ENCODE measurements around the gene IER5.
A peak's percentile ranks its signal among the peaks of the same experiment; 100 is the strongest.

The IER5 gene

GRCh38 chr1:181075766-181076350, 12.6 kb upstream of the IER5 start:
- no peak overlapping the region for H3K4me3 ChIP-seq (ENCODE audit: low read depth, low read length)
- no peak for DNase-seq (ENCODE audit: low read depth)

DNA sequence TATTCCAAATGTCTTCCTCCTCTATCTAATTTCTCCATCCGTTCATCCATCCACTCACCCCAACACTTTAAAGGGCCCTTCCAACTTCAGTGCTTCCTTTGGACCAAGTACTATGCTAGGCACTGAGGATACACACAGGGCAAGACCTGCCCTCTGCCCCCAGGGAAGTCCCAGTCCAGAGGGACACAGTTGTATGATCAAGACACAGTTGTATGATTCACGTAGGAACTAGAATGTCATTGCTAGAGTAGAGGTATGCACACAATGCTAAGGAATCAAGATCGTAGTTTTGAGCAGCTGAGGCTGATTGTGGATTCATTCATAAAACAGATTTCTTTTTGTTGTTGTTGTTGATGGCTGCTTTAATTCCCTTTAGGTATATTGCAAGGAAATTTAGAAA, 11.6 kb upstream of the IER5 start:
- DNase-seq (ENCODE audit: low read depth): no peak
- H3K4me3 ChIP-seq (ENCODE audit: low read depth, low read length): no peak overlapping the region

DNA sequence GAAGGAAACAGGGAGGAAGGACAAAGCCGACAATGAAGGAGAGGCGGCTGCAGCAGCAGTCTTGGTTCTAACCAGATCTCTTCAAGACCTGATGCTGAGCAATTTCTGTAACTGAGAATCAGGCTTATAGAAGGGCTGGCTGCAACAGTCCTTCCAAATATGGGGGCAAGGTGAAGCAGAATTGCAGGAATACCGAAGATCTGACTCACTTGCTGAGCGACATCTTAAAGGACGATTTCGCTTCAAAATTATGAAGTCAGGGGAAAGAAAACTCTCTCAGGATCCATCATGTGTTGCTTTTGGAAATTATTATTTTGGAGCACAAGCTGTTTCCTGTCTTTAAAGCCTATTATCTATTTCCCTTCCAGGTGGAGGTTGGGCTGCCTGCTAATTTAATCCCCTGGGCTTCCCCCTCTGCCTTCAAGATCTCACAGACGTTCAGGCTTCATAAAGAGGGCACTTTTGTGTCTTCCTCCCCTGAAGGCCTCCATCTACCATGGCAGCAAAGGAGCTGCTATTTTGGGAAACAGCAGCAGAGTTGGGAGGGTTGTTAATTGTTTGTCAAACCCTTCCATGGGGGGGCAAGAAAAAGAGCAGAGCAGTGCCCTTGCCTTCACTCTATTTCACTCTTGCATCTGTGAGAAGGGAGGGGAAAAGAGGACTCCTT, 10.8 kb upstream of the IER5 start:
- H3K4me3 ChIP-seq (ENCODE audit: low read depth, low read length): no peak overlapping the region
- DNase-seq (ENCODE audit: low read depth): no peak

GRCh38 chr1:181079382-181079781, 9.1 kb upstream of the IER5 start:
- no peak for DNase-seq (ENCODE audit: low read depth)
- H3K4me3 ChIP-seq (ENCODE audit: low read depth, low read length): no peak overlapping the region

GRCh38 chr1:181079920-181080319, 8.6 kb upstream of the IER5 start:
- DNase-seq (ENCODE audit: low read depth): no peak
- no peak overlapping the region for H3K4me3 ChIP-seq (ENCODE audit: low read depth, low read length)

- no peak overlapping the region for H3K4me3 ChIP-seq (ENCODE audit: low read depth, low read length)
- no peak for DNase-seq (ENCODE audit: low read depth)
These were observed 7.9 kb upstream of the IER5 start for GRCh38 chr1:181080556-181080955.

DNA sequence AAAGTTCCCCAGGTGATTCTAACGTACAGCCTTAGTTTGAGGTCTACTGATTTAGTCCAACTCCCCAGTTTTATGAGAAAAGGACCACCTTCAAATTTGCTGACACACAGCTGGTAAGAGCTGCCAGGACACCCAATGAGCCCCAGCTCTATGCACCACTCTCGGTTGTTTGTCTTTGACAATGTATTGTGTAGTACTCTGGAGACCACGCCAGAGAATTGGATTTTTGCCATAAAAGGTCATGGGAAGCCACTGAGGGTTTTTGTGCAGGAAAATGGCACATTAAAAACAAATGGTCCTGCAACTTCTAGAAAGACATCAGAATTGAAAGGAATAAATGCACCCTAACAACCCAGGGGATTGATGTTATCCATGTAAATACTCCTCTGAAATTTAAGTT, 7.1 kb upstream of the IER5 start:
- H3K4me3 ChIP-seq (ENCODE audit: low read depth, low read length): no peak overlapping the region
- DNase-seq (ENCODE audit: low read depth): no peak

DNA sequence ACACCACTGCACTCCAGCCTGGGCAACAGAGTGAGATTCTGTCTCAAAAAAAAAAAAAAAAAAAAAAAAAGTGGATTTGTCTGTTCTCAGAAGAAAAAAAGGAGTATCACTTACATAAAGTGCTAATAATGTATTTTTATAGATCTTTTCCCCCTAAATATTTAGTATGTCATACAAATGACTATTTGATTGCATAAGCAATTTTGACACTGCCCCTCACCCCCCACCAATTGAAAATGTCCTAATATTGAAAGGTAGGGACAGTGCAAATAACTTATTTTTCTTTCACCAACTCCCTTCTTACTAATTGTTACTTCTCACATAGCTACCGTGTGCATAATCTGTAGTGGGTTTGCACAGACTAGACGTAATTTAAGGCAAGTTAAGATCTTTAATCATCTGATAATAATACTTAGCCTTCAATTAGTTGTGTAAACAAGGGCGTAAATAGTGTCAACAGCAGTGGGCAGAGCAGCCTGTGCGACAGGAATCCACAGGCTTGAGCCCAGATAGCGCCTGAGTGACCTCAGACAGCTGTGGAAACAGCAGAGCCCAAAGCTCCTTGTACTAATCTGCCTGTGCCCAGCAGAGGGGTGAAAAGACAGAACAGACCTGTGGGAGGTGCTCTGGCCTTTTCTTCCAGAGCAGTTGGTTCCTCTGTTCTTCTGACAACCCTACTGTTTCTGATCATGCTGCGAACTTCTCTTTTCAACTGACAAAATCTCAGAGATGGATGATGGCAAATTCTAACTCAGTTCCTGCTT, 4.5 kb upstream of the IER5 start:
- no peak for DNase-seq (ENCODE audit: low read depth)
- H3K4me3 ChIP-seq (ENCODE audit: low read depth, low read length): no peak overlapping the region

- H3K4me3 ChIP-seq (ENCODE audit: low read depth, low read length): no peak overlapping the region
- DNase-seq (ENCODE audit: low read depth): no peak
These were observed 3.9 kb upstream of the IER5 start for GRCh38 chr1:181084606-181084969.

GRCh38 chr1:181086091-181086490, 2.4 kb upstream of the IER5 start:
- DNase-seq (ENCODE audit: low read depth): no peak
- no peak overlapping the region for H3K4me3 ChIP-seq (ENCODE audit: low read depth, low read length)

DNA sequence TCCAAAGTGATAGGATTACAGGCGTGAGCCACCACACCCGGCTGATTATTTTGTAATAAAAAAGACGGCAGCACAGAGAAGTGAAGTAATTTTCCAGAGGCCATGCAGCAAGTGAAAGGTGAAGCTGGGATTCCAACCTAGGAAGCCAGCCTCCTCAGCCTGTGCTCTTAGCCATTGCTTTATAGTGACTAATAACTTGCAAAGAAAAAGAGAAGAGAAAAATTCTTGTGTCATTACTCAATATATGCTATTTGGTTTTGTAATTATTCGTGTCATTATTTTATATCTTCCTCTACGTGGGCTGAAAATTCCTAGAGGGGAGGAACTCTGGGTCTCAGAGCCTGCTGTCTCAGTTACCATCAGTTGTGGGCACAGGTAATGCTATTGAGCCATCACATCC, 1.6 kb upstream of the IER5 start:
- H3K4me3 ChIP-seq (ENCODE audit: low read depth, low read length): no peak overlapping the region
- DNase-seq (ENCODE audit: low read depth): no peak

DNA sequence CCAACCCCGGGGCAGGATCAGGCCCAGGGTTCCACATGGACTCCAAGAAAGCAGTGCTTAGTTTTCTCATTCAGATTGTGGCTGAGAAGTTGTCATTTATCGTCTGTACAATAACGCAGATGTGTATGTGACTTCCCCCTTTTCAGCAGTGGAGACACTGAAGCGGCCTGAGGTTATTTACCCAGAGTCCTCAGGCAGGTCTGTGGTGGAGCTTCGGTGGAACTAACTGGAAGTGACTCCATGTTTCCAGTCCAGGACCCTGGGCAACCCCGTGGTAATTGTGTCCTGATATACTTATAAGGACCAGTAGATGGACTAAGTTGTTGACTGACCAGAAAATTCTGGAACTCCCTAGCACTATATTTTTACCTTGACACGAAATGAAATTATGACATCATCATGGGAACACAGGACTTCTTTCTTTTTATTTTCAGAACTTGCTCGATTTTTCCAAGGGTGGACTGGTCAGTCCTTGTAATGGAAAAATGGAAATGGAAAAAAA, 1.0 kb upstream of the IER5 start:
- DNase-seq (ENCODE audit: low read depth): no peak
- H3K4me3 ChIP-seq (ENCODE audit: low read depth, low read length): no peak overlapping the region

DNA sequence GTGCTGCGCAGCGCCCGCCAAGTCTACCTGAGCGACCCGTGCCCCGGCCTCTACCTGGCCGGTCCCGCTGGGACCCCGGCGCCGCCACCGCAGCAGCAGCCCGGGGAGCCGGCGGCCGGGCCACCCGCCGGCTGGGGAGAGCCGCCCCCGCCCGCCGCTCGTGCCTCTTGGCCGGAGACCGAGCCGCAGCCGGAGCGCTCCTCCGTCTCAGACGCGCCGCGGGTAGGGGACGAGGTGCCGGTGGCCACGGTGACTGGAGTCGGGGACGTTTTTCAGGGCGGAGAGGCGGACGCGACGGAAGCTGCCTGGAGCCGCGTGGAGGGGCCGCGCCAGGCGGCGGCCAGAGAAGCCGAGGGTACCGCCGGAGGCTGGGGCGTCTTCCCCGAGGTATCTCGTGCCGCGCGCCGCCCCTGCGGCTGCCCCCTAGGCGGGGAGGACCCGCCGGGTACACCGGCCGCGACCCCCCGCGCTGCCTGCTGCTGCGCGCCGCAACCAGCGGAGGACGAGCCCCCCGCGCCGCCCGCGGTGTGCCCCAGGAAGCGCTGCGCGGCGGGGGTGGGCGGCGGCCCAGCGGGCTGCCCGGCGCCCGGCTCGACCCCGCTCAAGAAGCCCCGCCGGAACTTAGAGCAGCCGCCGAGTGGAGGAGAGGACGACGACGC, 646 bp downstream of the IER5 start:
- no peak for DNase-seq (ENCODE audit: low read depth)
- H3K4me3 ChIP-seq (ENCODE audit: low read depth, low read length): peak overlapping the region; percentile 78

GRCh38 chr1:181089676-181090544, 1.4 kb downstream of the IER5 start:
- no peak for DNase-seq (ENCODE audit: low read depth)
- H3K4me3 ChIP-seq (ENCODE audit: low read depth, low read length): peak overlapping the region; percentile 78

- no peak for DNase-seq (ENCODE audit: low read depth)
- peak overlapping the region; percentile 78 for H3K4me3 ChIP-seq (ENCODE audit: low read depth, low read length)
These were observed 2.2 kb downstream of the IER5 start for GRCh38 chr1:181090641-181091126.

DNA sequence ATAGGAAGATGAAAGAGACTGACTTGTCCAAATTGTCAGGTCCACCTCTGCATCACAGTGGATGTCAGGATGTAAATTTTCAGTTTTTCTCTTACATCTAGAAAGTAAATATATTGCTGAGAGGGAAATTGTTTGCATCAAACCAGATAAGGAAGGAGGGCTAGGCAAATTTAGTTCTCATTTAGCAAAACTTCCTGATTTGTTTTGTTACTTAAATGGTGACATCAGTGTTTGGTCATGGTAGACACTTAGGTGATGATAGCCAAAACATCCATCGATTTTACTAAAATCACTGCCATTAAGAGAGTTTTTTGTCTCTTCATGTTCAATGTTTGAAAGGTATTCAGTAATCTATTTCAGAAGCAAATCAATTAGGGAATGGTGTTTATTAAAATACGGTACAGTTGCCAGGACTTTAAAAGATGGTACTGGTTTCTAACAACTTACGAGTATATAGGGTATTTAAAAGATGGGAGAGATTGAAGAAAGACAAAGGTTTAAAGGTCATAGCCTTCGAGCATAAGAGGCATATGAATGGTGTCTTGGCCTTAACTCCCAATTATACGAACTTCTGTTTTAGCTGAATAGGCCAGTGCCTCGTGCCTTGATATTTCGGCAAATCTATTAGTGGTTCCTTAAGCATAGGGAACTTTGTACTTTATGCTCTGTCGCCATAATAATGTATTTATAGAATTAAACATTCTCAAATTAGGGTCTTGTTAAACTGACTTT, 3.0 kb downstream of the IER5 start:
- DNase-seq (ENCODE audit: low read depth): no peak
- peak overlapping the region; percentile 78 for H3K4me3 ChIP-seq (ENCODE audit: low read depth, low read length)

GRCh38 chr1:181092056-181092455, 3.6 kb downstream of the IER5 start:
- H3K4me3 ChIP-seq (ENCODE audit: low read depth, low read length): peak overlapping the region; percentile 78
- DNase-seq (ENCODE audit: low read depth): no peak

DNA sequence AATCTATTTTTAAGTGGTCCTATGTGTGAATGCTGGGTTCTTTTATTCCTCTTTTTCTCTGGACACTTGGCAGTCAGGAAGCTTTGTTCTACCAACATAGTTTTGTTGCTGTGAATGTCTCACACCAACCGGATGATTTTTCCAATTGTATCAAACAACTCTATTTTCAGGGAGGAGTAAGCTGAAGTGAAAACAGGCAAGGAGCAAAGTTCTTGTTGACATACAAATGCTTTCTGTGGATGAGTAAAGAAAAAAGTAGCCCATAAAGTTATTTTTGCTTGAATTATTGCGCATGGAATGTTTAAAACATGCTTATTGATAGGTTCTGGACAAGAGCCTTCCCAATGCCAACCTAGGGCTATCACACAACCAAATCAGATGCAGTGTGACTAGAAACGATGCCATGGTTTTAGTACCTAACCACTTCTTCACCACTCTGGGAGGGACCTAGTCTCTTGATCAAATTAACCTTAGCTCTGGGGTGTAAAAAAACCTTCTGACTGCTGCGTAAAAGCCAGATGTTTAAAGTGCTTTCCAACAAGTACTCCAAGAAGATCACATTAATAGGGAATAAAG, 4.5 kb downstream of the IER5 start:
- no peak for DNase-seq (ENCODE audit: low read depth)
- H3K4me3 ChIP-seq (ENCODE audit: low read depth, low read length): peak overlapping the region; percentile 78

Data from skeletal muscle cell (primary cell).